Neural cell (in vitro differentiated cells): ENCODE data around the gene P4HA3.

ENCODE experiments used
- CTCF ChIP-seq: fragments of 450-650 bp; IDR thresholded peaks from 2 replicates; pipeline ENCODE4 v1.5.1; 2014; ENCODE audit warnings: antibody characterized with exemption, mild to moderate bottlenecking, moderate library complexity; ENCODE audit not compliant: poor library complexity, severe bottlenecking
- EP300 ChIP-seq: fragments of 450-650 bp; conservative IDR thresholded peaks from 2 replicates; pipeline ENCODE4 v1.6.1; 2014; ENCODE audit warnings: antibody characterized with exemption, mild to moderate bottlenecking, moderate library complexity; ENCODE audit not compliant: poor library complexity, severe bottlenecking
- EZH2 ChIP-seq: fragments of 200-600, 300-800 bp; shearing (Covaris generic), sonication (generic); IDR thresholded peaks from 2 replicates; pipeline ENCODE4 v1.6.1; 2014; ENCODE audit warnings: antibody characterized with exemption, low read length, borderline replicate concordance, mild to moderate bottlenecking; ENCODE audit not compliant: insufficient read depth, poor library complexity, severe bottlenecking
- MXI1 ChIP-seq: fragments of 450-650 bp; conservative IDR thresholded peaks from 2 replicates; pipeline ENCODE4 v1.6.1; 2014; ENCODE audit warnings: antibody characterized with exemption, mild to moderate bottlenecking; ENCODE audit not compliant: poor library complexity, severe bottlenecking
- RAD21 ChIP-seq: fragments of 450-650 bp; conservative IDR thresholded peaks from 2 replicates; pipeline ENCODE4 v1.6.1; 2014; ENCODE audit warnings: antibody characterized with exemption, mild to moderate bottlenecking, moderate library complexity
- REST ChIP-seq: IDR thresholded peaks from 2 replicates; pipeline ENCODE4 v1.6.1; 2012; ENCODE audit warnings: borderline replicate concordance
- SMC3 ChIP-seq: fragments of 450-650 bp; conservative IDR thresholded peaks from 2 replicates; pipeline ENCODE4 v1.6.1; 2014; ENCODE audit warnings: antibody characterized with exemption, mild to moderate bottlenecking, moderate library complexity; ENCODE audit not compliant: poor library complexity
- TAF1 ChIP-seq: IDR thresholded peaks from 2 replicates; pipeline ENCODE4 v1.6.1; 2012; ENCODE audit warnings: low read depth

- TF ChIP-seq CTCF (no peak), TAF1 (no peak), EP300 (no peak), EZH2 (no peak), REST (no peak), SMC3 (no peak), RAD21 (no peak), MXI1 (no peak)
Observed at GRCh38 chr11:74297484-74297883, 14.0 kb downstream of the P4HA3 start.
